ENCODE measurements around the gene HDAC4.

The HDAC4 gene

GRCh38 chr2:239431536-239431935 is 30.7 kb upstream of the HDAC4 start:
- DNase-seq = no peak
- in situ Hi-C loops (cut with HindIII; ENCODE audit: low pct_ligation_motif_present, low pct_unique_long_range_greater_than_20kb, low sequenced_read_pairs) = no loop called here

- no peak for DNase-seq
- in situ Hi-C loops (cut with HindIII; ENCODE audit: low pct_ligation_motif_present, low pct_unique_long_range_greater_than_20kb, low sequenced_read_pairs) = no loop called here
These were observed 28.9 kb upstream of the HDAC4 start for GRCh38 chr2:239429473-239430350.

- DNase-seq = no peak
These were observed 24.8 kb upstream of the HDAC4 start for GRCh38 chr2:239425631-239426030.

GRCh38 chr2:239424337-239425045 is 23.7 kb upstream of the HDAC4 start:
- no peak for DNase-seq
- in situ Hi-C loops (cut with HindIII; ENCODE audit: low pct_ligation_motif_present, low pct_unique_long_range_greater_than_20kb, low sequenced_read_pairs) = no loop called here

More at GRCh38 chr2:239425631-239426030, 24.8 kb upstream of the HDAC4 start:
- in situ Hi-C loops (cut with HindIII; ENCODE audit: low pct_ligation_motif_present, low pct_unique_long_range_greater_than_20kb, low sequenced_read_pairs) = no loop called here

GRCh38 chr2:239423551-239423950 is 22.7 kb upstream of the HDAC4 start:
- in situ Hi-C loops (cut with HindIII; ENCODE audit: low pct_ligation_motif_present, low pct_unique_long_range_greater_than_20kb, low sequenced_read_pairs) = no loop called here
- DNase-seq = no peak

GRCh38 chr2:239421851-239422250 is 21.0 kb upstream of the HDAC4 start:
- in situ Hi-C loops (cut with HindIII; ENCODE audit: low pct_ligation_motif_present, low pct_unique_long_range_greater_than_20kb, low sequenced_read_pairs) = no loop called here
- no peak for DNase-seq

- DNase-seq = no peak
- in situ Hi-C loops (cut with HindIII; ENCODE audit: low pct_ligation_motif_present, low pct_unique_long_range_greater_than_20kb, low sequenced_read_pairs) = no loop called here
These were observed 19.3 kb upstream of the HDAC4 start for GRCh38 chr2:239420082-239420481.

GRCh38 chr2:239418918-239419317 is 18.1 kb upstream of the HDAC4 start:
- in situ Hi-C loops (cut with HindIII; ENCODE audit: low pct_ligation_motif_present, low pct_unique_long_range_greater_than_20kb, low sequenced_read_pairs) = no loop called here
- no peak for DNase-seq

- no peak for DNase-seq
- in situ Hi-C loops (cut with HindIII; ENCODE audit: low pct_ligation_motif_present, low pct_unique_long_range_greater_than_20kb, low sequenced_read_pairs) = no loop called here
These were observed 12.2 kb upstream of the HDAC4 start for GRCh38 chr2:239412905-239413603.

- no peak for DNase-seq
- in situ Hi-C loops (cut with HindIII; ENCODE audit: low pct_ligation_motif_present, low pct_unique_long_range_greater_than_20kb, low sequenced_read_pairs) = no loop called here
These were observed 10.9 kb upstream of the HDAC4 start for GRCh38 chr2:239411549-239412319.

GRCh38 chr2:239411117-239411516 is 10.3 kb upstream of the HDAC4 start:
- no peak for DNase-seq
- in situ Hi-C loops (cut with HindIII; ENCODE audit: low pct_ligation_motif_present, low pct_unique_long_range_greater_than_20kb, low sequenced_read_pairs) = no loop called here

GRCh38 chr2:239409976-239410375 is 9.2 kb upstream of the HDAC4 start:
- in situ Hi-C loops (cut with HindIII; ENCODE audit: low pct_ligation_motif_present, low pct_unique_long_range_greater_than_20kb, low sequenced_read_pairs) = no loop called here

GRCh38 chr2:239407112-239407511 is 6.3 kb upstream of the HDAC4 start:
- DNase-seq = no peak
- in situ Hi-C loops (cut with HindIII; ENCODE audit: low pct_ligation_motif_present, low pct_unique_long_range_greater_than_20kb, low sequenced_read_pairs) = no loop called here

More at GRCh38 chr2:239409976-239410375, 9.2 kb upstream of the HDAC4 start:
- DNase-seq = no peak

- no peak for DNase-seq
- in situ Hi-C loops (cut with HindIII; ENCODE audit: low pct_ligation_motif_present, low pct_unique_long_range_greater_than_20kb, low sequenced_read_pairs) = no loop called here
These were observed 5.6 kb upstream of the HDAC4 start for GRCh38 chr2:239406316-239406995.

- in situ Hi-C loops (cut with HindIII; ENCODE audit: low pct_ligation_motif_present, low pct_unique_long_range_greater_than_20kb, low sequenced_read_pairs) = no loop called here
- no peak for DNase-seq
These were observed 4.3 kb upstream of the HDAC4 start for GRCh38 chr2:239405071-239405470.

- in situ Hi-C loops (cut with HindIII; ENCODE audit: low pct_ligation_motif_present, low pct_unique_long_range_greater_than_20kb, low sequenced_read_pairs) = no loop called here
- DNase-seq = no peak
These were observed 1.8 kb upstream of the HDAC4 start for GRCh38 chr2:239402666-239403065.

GRCh38 chr2:239401881-239402233 is 1.0 kb upstream of the HDAC4 start:
- in situ Hi-C loops (cut with HindIII; ENCODE audit: low pct_ligation_motif_present, low pct_unique_long_range_greater_than_20kb, low sequenced_read_pairs) = no loop called here
- no peak for DNase-seq
